ENCODE measurements around the gene PCF11. TPM values are rescaled to one million over a fixed set of nuclear protein-coding genes. Genes with fewer than 3 reads are reported as not detected.

Gene PCF11
- total RNA-seq, 1 donor from 2014 or later = 72.7 TPM

DNA sequence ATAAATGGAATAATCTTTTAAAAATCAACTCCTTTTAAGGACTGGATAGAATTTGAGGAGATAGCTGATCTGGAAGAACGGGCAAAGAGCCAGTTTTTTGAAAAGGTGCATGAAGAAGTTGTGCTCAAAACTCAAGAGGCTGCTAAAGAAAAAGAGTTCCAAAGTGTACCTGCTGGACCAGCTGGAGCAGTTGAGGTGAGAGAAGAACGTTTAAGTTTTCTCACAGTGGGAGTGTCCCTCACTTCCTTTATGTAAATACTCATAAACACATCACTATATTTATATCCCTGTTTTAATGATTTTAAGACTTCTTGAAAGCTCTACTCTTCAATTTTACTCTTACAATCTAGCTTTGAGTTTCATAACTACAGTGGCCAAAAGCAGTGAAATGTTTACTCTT lies 24.9 kb downstream of the PCF11 start:
- Histone ChIP-seq H3K27ac (no peak overlapping the region), H3K79me2 (ENCODE audit: low read depth) (peaks cover 29% of the 10 kb centered on the region), H3K9ac (no peak overlapping the region), H3K9me3 (ENCODE audit: low read depth) (no peaks in the 10 kb centered on the region), H4K20me1 (ENCODE audit: low read depth) (peaks cover 24% of the 10 kb centered on the region), H3K27me3 (no peaks in the 10 kb centered on the region), H3K36me3 (peaks cover 40% of the 10 kb centered on the region), H3F3A (ENCODE audit: low read depth) (peaks cover 65% of the 10 kb centered on the region), H3K4me1 (no peaks in the 10 kb centered on the region), H2AFZ (replicated peaks) (no peak overlapping the region), H3K4me2 (no peak overlapping the region), H3K4me3 (no peak overlapping the region)
- H3K4me1 Mint-ChIP-seq = no peaks in the 10 kb centered on the region
- H3K9me3 Mint-ChIP-seq = no peaks in the 10 kb centered on the region
- TF ChIP-seq EZH2 (IDR thresholded peaks at IDR 0.05) (no peak), EZH2phosphoT487 (IDR thresholded peaks at IDR 0.05) (no peak)
- TF ChIP-seq, protein P1, sequence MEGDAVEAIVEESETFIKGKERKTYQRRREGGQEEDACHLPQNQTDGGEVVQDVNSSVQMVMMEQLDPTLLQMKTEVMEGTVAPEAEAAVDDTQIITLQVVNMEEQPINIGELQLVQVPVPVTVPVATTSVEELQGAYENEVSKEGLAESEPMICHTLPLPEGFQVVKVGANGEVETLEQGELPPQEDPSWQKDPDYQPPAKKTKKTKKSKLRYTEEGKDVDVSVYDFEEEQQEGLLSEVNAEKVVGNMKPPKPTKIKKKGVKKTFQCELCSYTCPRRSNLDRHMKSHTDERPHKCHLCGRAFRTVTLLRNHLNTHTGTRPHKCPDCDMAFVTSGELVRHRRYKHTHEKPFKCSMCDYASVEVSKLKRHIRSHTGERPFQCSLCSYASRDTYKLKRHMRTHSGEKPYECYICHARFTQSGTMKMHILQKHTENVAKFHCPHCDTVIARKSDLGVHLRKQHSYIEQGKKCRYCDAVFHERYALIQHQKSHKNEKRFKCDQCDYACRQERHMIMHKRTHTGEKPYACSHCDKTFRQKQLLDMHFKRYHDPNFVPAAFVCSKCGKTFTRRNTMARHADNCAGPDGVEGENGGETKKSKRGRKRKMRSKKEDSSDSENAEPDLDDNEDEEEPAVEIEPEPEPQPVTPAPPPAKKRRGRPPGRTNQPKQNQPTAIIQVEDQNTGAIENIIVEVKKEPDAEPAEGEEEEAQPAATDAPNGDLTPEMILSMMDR (IDR thresholded peaks at IDR 0.05) = no peak
- no peak overlapping the region for H3K4me3 Mint-ChIP-seq
- no peak overlapping the region for H3K27ac Mint-ChIP-seq
- DNase-seq (ENCODE audit: low spot score) = no peak
- H3K27me3 Mint-ChIP-seq (ENCODE audit: insufficient read depth, low read depth) = peaks cover 2% of the 10 kb centered on the region
- peaks cover 19% of the 10 kb centered on the region for H3K36me3 Mint-ChIP-seq

DNA sequence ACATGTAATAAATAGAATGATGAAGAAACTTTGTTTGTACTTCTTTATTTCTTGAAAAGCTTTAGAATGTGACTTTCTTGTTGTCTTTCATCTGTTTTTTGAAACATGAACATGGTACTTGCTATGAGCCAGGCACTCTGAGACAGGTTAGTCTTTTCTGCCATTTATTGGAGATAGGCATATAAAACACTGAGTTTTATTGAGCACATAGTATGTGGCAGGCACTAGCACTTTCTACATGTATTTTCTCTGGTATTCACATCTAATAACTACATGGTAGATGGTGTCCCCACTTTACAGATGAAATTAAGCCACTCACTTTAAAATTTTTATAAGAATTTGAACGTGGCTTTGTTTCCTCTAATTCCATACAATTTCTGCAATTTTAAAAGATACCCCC lies 28.8 kb downstream of the PCF11 start:
- Histone ChIP-seq H3K9me3 (ENCODE audit: low read depth) (no peaks in the 10 kb centered on the region), H3K4me1 (no peaks in the 10 kb centered on the region), H2AFZ (replicated peaks) (no peak overlapping the region), H3K9ac (no peak overlapping the region), H3K27me3 (no peaks in the 10 kb centered on the region), H4K20me1 (ENCODE audit: low read depth) (peaks cover 12% of the 10 kb centered on the region), H3K27ac (no peak overlapping the region), H3K36me3 (peaks cover 20% of the 10 kb centered on the region), H3K79me2 (ENCODE audit: low read depth) (peaks cover 2% of the 10 kb centered on the region), H3K4me3 (no peak overlapping the region), H3F3A (ENCODE audit: low read depth) (peaks cover 80% of the 10 kb centered on the region), H3K4me2 (no peak overlapping the region)
- TF ChIP-seq EZH2 (IDR thresholded peaks at IDR 0.05) (no peak), EZH2phosphoT487 (IDR thresholded peaks at IDR 0.05) (no peak)
- TF ChIP-seq, protein P1 (IDR thresholded peaks at IDR 0.05) = no peak
- Mint-ChIP-seq H3K27me3 (ENCODE audit: insufficient read depth, low read depth) (no peaks in the 10 kb centered on the region), H3K27ac (no peak overlapping the region), H3K36me3 (peaks cover 29% of the 10 kb centered on the region), H3K4me1 (no peaks in the 10 kb centered on the region), H3K9me3 (no peaks in the 10 kb centered on the region), H3K4me3 (no peak overlapping the region)
- DNase-seq (ENCODE audit: low spot score) = no peak

DNA sequence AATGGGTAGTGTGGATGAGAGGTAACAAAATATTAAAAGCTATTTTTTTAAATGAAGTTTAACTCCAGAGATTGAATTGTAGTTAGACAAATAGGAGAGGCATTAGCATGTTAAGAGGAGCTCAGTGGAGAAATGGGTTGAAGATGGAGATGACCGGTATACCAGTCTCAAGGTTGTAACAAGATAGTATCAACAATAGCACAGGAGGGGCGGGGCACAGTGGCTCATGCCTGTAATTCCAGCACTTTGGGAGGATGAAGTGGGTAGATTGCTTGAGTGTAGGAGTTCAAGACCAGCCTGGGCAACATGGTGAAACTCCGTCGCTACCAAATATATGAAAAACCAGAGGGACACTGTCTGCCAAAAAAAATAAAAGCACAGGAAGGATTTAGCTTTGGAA lies 30.5 kb downstream of the PCF11 start:
- peaks cover 8% of the 10 kb centered on the region for H3K36me3 ChIP-seq
- H3K4me1 ChIP-seq = peaks cover 3% of the 10 kb centered on the region
- peaks cover 28% of the 10 kb centered on the region for H3K36me3 Mint-ChIP-seq
- H3K9me3 Mint-ChIP-seq = no peaks in the 10 kb centered on the region
- no peak overlapping the region for H3K27ac ChIP-seq
- no peak overlapping the region for H3K9ac ChIP-seq
- no peak overlapping the region for H3K4me2 ChIP-seq
- peaks cover 11% of the 10 kb centered on the region for H4K20me1 ChIP-seq (ENCODE audit: low read depth)
- TF ChIP-seq EZH2 (IDR thresholded peaks at IDR 0.05) (no peak), EZH2phosphoT487 (IDR thresholded peaks at IDR 0.05) (no peak)
- TF ChIP-seq, protein P1 (IDR thresholded peaks at IDR 0.05) = no peak
- peaks cover 13% of the 10 kb centered on the region for H3K79me2 ChIP-seq (ENCODE audit: low read depth)
- H3K4me3 Mint-ChIP-seq = no peak overlapping the region
- no peaks in the 10 kb centered on the region for H3K27me3 Mint-ChIP-seq (ENCODE audit: insufficient read depth, low read depth)
- peaks cover 3% of the 10 kb centered on the region for H3K4me1 Mint-ChIP-seq
- no peak overlapping the region for H2AFZ ChIP-seq (replicated peaks)
- H3K27me3 ChIP-seq = no peaks in the 10 kb centered on the region
- no peak for DNase-seq (ENCODE audit: low spot score)
- no peaks in the 10 kb centered on the region for H3K9me3 ChIP-seq (ENCODE audit: low read depth)
- peaks cover 70% of the 10 kb centered on the region for H3F3A ChIP-seq (ENCODE audit: low read depth)
- no peak overlapping the region for H3K27ac Mint-ChIP-seq
- no peak overlapping the region for H3K4me3 ChIP-seq
